WTC11 (cell line): Measurements from ENCODE around the gene PLSCR5. TPM values are rescaled to one million over a fixed set of nuclear protein-coding genes. Genes with fewer than 3 reads are reported as not detected.

Experiments
- ATAC-seq: fragments of 200-7000 bp; cut with Tn5 transposase; 2 replicates; pipeline ENCODE4 v1.10.0; 2021; ENCODE audit warnings: mild to moderate bottlenecking, moderate library complexity
- CTCF ChIA-PET: fragments of 300-600 bp; sonication (Branson Sonifier 250); formaldehyde crosslinking; loops from one replicate; lab custom pipeline; 2021; ENCODE audit warnings: antibody characterized with exemption; lab: Charles Lee
- POLR2A ChIA-PET: fragments of 350-600 bp; sonication (Branson Sonifier 250); formaldehyde crosslinking; loops from one replicate; lab custom pipeline; 2021; ENCODE audit warnings: antibody characterized with exemption; lab: Charles Lee
- DNase-seq: peaks from one replicate; pipeline ENCODE4 v3.0.0; 2021; ENCODE audit warnings: low spot score
- H3K27ac Mint-ChIP-seq: 2 replicates; pipeline ENCODE4 v1.8.0; 2021; ENCODE audit warnings: mixed read lengths
- H3K27me3 Mint-ChIP-seq: 2 replicates; pipeline ENCODE4 v1.8.0; 2021; ENCODE audit warnings: low read depth, mild to moderate bottlenecking, moderate library complexity, mixed read lengths
- H3K36me3 Mint-ChIP-seq: 2 replicates; pipeline ENCODE4 v1.8.0; 2021; ENCODE audit warnings: mixed read lengths
- H3K4me1 Mint-ChIP-seq: 2 replicates; pipeline ENCODE4 v1.8.0; 2022; ENCODE audit warnings: mixed read lengths
- H3K4me3 Mint-ChIP-seq: 2 replicates; pipeline ENCODE4 v1.8.0; 2021; ENCODE audit warnings: mild to moderate bottlenecking, moderate library complexity, mixed read lengths
- H3K9me3 Mint-ChIP-seq: 2 replicates; pipeline ENCODE4 v1.8.0; 2021; ENCODE audit warnings: mixed read lengths
- CREM ChIP-seq: sonication (generic); formaldehyde crosslinking; IDR thresholded peaks from 2 replicates; pipeline ENCODE4 v1.8.1; 2022; ENCODE audit warnings: mild to moderate bottlenecking, missing genetic modification reagents, moderate library complexity
- ELF4 ChIP-seq: sonication (generic); formaldehyde crosslinking; IDR thresholded peaks from 2 replicates; pipeline ENCODE4 v1.8.1; 2022; ENCODE audit warnings: low read depth, mild to moderate bottlenecking, moderate library complexity, missing genetic modification reagents
- JUN ChIP-seq: sonication (generic); formaldehyde crosslinking; IDR thresholded peaks from 2 replicates; pipeline ENCODE4 v1.8.0; 2023; ENCODE audit warnings: mild to moderate bottlenecking, missing genetic modification reagents
- NFYB ChIP-seq: sonication (generic); formaldehyde crosslinking; conservative IDR thresholded peaks from 2 replicates; pipeline ENCODE4 v1.8.0; 2022; ENCODE audit warnings: low read depth, missing genetic modification reagents
- NR1H2 ChIP-seq: sonication (generic); formaldehyde crosslinking; IDR thresholded peaks from 2 replicates; pipeline ENCODE4 v1.9.0; 2021; ENCODE audit warnings: mild to moderate bottlenecking, moderate library complexity, missing genetic modification reagents
- NR3C1 ChIP-seq: sonication (generic); formaldehyde crosslinking; conservative IDR thresholded peaks from 2 replicates; pipeline ENCODE4 v1.8.1; 2023; ENCODE audit warnings: low read depth, mild to moderate bottlenecking, missing genetic modification reagents
- RELA ChIP-seq: sonication (generic); formaldehyde crosslinking; IDR thresholded peaks from 2 replicates; pipeline ENCODE4 v1.8.1; 2022; ENCODE audit warnings: missing genetic modification reagents, mild to moderate bottlenecking, borderline replicate concordance
- SOX15 ChIP-seq: fragments of 250-450 bp; sonication (Bioruptor Pico); IDR thresholded peaks from 2 replicates; pipeline ENCODE4 v1.9.0; 2021; ENCODE audit warnings: mild to moderate bottlenecking
- ZNF121 ChIP-seq: sonication (generic); formaldehyde crosslinking; IDR thresholded peaks from 2 replicates; pipeline ENCODE4 v1.8.0; 2023; ENCODE audit warnings: missing genetic modification reagents
- ZNF317 ChIP-seq: sonication (generic); formaldehyde crosslinking; IDR thresholded peaks from 2 replicates; pipeline ENCODE4 v1.8.1; 2023; ENCODE audit warnings: low read depth, mild to moderate bottlenecking, moderate library complexity, missing genetic modification reagents, borderline replicate concordance
- ZNF416 ChIP-seq: fragments of 250-450 bp; sonication (Bioruptor Pico); IDR thresholded peaks from 2 replicates; pipeline ENCODE4 v1.9.0; 2021; ENCODE audit warnings: mild to moderate bottlenecking, inconsistent platforms
- ZNF671 ChIP-seq: fragments of 250-450 bp; sonication (Bioruptor Pico); IDR thresholded peaks from 2 replicates; pipeline ENCODE4 v1.8.0; 2021; ENCODE audit warnings: mild to moderate bottlenecking
- total RNA-seq: library from RNA; stranded (reverse); gene quantifications from 3 replicates; pipeline ENCODE4 v1.2.3, GENCODE V29; 2021
- TF ChIP-seq, protein P1 (sequence below): sonication (generic); formaldehyde crosslinking; IDR thresholded peaks from 2 replicates; pipeline ENCODE4 v1.8.0; 2022; ENCODE audit warnings: mild to moderate bottlenecking, missing genetic modification reagents
- TF ChIP-seq, protein P2 (sequence below): sonication (generic); formaldehyde crosslinking; IDR thresholded peaks from 2 replicates; pipeline ENCODE4 v1.8.1; 2023; ENCODE audit warnings: mild to moderate bottlenecking, moderate library complexity, missing genetic modification reagents
- TF ChIP-seq, protein P3 (sequence below): sonication (generic); formaldehyde crosslinking; IDR thresholded peaks from 2 replicates; pipeline ENCODE4 v1.8.0; 2022; ENCODE audit warnings: mild to moderate bottlenecking, missing genetic modification reagents
- TF ChIP-seq, protein P4 (sequence below): sonication (generic); formaldehyde crosslinking; conservative IDR thresholded peaks from 2 replicates; pipeline ENCODE4 v1.8.1; 2023; ENCODE audit warnings: mild to moderate bottlenecking, low read depth, missing genetic modification reagents, moderate library complexity
- TF ChIP-seq, protein P5 (sequence below): fragments of 250-450 bp; sonication (Bioruptor Pico); IDR thresholded peaks from 2 replicates; pipeline ENCODE4 v1.9.0; 2021; ENCODE audit warnings: mild to moderate bottlenecking
- TF ChIP-seq, protein P6 (sequence below): sonication (generic); formaldehyde crosslinking; IDR thresholded peaks from 2 replicates; pipeline ENCODE4 v1.8.0; 2022; ENCODE audit warnings: mild to moderate bottlenecking, missing genetic modification reagents
- TF ChIP-seq, protein P7 (sequence below): sonication (generic); formaldehyde crosslinking; IDR thresholded peaks from 2 replicates; pipeline ENCODE4 v1.8.1; 2022; ENCODE audit warnings: mild to moderate bottlenecking, missing genetic modification reagents, moderate library complexity, borderline replicate concordance
- TF ChIP-seq, protein P8 (sequence below): fragments of 250-450 bp; sonication (Bioruptor Pico); IDR thresholded peaks from 2 replicates; pipeline ENCODE4 v1.8.0; 2021; ENCODE audit warnings: mild to moderate bottlenecking

The PLSCR5 gene
- total RNA-seq, 1 experiment from 2014 or later = not detected

DNA sequence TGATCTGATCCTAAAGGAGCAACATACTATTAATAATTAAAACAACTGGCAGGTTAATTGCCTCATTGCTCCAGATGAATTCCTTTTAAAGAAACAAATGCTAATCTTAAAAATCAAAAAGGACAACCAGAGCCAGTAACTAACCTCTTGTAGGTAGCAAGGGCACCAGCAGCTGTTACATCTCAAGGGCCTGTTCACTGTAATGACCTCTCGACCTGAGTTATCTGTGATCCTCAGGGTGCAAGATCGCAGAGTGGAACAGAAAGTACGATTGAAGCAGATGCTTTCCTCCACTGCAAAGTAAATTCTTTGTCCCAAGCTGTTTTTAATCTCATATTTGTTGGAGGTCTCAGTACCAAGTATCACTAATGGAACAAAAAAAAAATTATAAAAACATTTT is 11.4 kb downstream of the PLSCR5 start (continued):
- TF ChIP-seq, protein P1, sequence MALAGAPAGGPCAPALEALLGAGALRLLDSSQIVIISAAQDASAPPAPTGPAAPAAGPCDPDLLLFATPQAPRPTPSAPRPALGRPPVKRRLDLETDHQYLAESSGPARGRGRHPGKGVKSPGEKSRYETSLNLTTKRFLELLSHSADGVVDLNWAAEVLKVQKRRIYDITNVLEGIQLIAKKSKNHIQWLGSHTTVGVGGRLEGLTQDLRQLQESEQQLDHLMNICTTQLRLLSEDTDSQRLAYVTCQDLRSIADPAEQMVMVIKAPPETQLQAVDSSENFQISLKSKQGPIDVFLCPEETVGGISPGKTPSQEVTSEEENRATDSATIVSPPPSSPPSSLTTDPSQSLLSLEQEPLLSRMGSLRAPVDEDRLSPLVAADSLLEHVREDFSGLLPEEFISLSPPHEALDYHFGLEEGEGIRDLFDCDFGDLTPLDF (CRISPR knock-in tag) = no peak
- no peak for TF ChIP-seq SOX15
- no peak for TF ChIP-seq ZNF317 (CRISPR knock-in tag)
- no peak for TF ChIP-seq CREM (CRISPR knock-in tag)
- no peak for TF ChIP-seq ELF4 (CRISPR knock-in tag)
- no peak for TF ChIP-seq ZNF671 (CRISPR knock-in tag)
- no peak for TF ChIP-seq NR3C1 (CRISPR knock-in tag)
- no peak for TF ChIP-seq ZNF416 (CRISPR knock-in tag)

DNA sequence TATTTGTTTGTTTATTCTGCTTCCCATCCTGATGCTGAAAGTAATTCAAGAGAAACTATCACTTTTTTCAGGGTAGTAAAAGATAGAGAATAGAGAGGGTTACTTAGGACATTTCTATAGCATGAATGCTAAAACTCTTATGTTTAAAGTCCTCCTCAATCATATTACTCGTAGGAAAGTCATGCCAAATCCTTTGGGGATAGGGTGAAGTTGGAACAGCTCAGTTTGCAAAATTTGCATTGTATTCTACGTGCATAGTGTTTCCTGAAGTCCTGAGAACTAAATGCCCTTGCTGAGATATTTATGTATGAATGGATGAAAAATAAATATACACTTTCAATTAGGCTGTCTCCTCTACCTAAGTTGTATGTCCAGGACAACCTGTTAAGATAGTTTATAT is 14.6 kb downstream of the PLSCR5 start:
- H3K4me3 Mint-ChIP-seq = no peak overlapping the region
- ChIA-PET CTCF (interaction anchor here (0.6 to 1.5 kb wide), 5 partner anchors 10 to 525 kb away, joined by 3 to 8 read pairs (median 3); no protein-coding TSS in a partner anchor), POLR2A (no interaction called here)
- H3K27ac Mint-ChIP-seq = no peak overlapping the region
- no peak for DNase-seq
- peaks cover 20% of the 10 kb centered on the region for H3K4me1 Mint-ChIP-seq
- H3K9me3 Mint-ChIP-seq = no peaks in the 10 kb centered on the region
- no peaks in the 10 kb centered on the region for H3K36me3 Mint-ChIP-seq
- H3K27me3 Mint-ChIP-seq = no peaks in the 10 kb centered on the region
- ATAC-seq = no peak
- TF ChIP-seq, protein P1 (CRISPR knock-in tag) = no peak
- TF ChIP-seq, protein P2, sequence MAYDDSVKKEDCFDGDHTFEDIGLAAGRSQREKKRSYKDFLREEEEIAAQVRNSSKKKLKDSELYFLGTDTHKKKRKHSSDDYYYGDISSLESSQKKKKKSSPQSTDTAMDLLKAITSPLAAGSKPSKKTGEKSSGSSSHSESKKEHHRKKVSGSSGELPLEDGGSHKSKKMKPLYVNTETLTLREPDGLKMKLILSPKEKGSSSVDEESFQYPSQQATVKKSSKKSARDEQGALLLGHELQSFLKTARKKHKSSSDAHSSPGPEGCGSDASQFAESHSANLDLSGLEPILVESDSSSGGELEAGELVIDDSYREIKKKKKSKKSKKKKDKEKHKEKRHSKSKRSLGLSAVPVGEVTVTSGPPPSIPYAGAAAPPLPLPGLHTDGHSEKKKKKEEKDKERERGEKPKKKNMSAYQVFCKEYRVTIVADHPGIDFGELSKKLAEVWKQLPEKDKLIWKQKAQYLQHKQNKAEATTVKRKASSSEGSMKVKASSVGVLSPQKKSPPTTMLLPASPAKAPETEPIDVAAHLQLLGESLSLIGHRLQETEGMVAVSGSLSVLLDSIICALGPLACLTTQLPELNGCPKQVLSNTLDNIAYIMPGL (CRISPR knock-in tag) = no peak
- TF ChIP-seq, protein P3, sequence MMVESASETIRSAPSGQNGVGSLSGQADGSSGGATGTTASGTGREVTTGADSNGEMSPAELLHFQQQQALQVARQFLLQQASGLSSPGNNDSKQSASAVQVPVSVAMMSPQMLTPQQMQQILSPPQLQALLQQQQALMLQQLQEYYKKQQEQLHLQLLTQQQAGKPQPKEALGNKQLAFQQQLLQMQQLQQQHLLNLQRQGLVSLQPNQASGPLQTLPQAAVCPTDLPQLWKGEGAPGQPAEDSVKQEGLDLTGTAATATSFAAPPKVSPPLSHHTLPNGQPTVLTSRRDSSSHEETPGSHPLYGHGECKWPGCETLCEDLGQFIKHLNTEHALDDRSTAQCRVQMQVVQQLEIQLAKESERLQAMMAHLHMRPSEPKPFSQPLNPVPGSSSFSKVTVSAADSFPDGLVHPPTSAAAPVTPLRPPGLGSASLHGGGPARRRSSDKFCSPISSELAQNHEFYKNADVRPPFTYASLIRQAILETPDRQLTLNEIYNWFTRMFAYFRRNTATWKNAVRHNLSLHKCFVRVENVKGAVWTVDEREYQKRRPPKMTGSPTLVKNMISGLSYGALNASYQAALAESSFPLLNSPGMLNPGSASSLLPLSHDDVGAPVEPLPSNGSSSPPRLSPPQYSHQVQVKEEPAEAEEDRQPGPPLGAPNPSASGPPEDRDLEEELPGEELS (CRISPR knock-in tag) = no peak
- TF ChIP-seq, protein P4, sequence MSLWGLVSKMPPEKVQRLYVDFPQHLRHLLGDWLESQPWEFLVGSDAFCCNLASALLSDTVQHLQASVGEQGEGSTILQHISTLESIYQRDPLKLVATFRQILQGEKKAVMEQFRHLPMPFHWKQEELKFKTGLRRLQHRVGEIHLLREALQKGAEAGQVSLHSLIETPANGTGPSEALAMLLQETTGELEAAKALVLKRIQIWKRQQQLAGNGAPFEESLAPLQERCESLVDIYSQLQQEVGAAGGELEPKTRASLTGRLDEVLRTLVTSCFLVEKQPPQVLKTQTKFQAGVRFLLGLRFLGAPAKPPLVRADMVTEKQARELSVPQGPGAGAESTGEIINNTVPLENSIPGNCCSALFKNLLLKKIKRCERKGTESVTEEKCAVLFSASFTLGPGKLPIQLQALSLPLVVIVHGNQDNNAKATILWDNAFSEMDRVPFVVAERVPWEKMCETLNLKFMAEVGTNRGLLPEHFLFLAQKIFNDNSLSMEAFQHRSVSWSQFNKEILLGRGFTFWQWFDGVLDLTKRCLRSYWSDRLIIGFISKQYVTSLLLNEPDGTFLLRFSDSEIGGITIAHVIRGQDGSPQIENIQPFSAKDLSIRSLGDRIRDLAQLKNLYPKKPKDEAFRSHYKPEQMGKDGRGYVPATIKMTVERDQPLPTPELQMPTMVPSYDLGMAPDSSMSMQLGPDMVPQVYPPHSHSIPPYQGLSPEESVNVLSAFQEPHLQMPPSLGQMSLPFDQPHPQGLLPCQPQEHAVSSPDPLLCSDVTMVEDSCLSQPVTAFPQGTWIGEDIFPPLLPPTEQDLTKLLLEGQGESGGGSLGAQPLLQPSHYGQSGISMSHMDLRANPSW (CRISPR knock-in tag) = no peak
- TF ChIP-seq ZNF121 = no peak
- TF ChIP-seq, protein P5, sequence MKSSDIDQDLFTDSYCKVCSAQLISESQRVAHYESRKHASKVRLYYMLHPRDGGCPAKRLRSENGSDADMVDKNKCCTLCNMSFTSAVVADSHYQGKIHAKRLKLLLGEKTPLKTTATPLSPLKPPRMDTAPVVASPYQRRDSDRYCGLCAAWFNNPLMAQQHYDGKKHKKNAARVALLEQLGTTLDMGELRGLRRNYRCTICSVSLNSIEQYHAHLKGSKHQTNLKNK (CRISPR knock-in tag) = no peak
- TF ChIP-seq, protein P6, sequence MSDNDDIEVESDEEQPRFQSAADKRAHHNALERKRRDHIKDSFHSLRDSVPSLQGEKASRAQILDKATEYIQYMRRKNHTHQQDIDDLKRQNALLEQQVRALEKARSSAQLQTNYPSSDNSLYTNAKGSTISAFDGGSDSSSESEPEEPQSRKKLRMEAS = no peak
- no peak for TF ChIP-seq NFYB
- TF ChIP-seq, protein P7, sequence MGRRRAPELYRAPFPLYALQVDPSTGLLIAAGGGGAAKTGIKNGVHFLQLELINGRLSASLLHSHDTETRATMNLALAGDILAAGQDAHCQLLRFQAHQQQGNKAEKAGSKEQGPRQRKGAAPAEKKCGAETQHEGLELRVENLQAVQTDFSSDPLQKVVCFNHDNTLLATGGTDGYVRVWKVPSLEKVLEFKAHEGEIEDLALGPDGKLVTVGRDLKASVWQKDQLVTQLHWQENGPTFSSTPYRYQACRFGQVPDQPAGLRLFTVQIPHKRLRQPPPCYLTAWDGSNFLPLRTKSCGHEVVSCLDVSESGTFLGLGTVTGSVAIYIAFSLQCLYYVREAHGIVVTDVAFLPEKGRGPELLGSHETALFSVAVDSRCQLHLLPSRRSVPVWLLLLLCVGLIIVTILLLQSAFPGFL (CRISPR knock-in tag) = no peak
- no peak for TF ChIP-seq JUN (CRISPR knock-in tag)
- TF ChIP-seq, protein P8, sequence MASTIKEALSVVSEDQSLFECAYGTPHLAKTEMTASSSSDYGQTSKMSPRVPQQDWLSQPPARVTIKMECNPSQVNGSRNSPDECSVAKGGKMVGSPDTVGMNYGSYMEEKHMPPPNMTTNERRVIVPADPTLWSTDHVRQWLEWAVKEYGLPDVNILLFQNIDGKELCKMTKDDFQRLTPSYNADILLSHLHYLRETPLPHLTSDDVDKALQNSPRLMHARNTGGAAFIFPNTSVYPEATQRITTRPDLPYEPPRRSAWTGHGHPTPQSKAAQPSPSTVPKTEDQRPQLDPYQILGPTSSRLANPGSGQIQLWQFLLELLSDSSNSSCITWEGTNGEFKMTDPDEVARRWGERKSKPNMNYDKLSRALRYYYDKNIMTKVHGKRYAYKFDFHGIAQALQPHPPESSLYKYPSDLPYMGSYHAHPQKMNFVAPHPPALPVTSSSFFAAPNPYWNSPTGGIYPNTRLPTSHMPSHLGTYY (CRISPR knock-in tag) = no peak
- TF ChIP-seq NR1H2 (CRISPR knock-in tag) = no peak
- no peak for TF ChIP-seq RELA
